ENCODE results near the gene NR3C2. TPM values are rescaled to one million over a fixed set of nuclear protein-coding genes. Genes with fewer than 3 reads are reported as not detected.

Gene NR3C2
- total RNA-seq, 1 experiment from 2014 or later, result 1.6 TPM

DNA sequence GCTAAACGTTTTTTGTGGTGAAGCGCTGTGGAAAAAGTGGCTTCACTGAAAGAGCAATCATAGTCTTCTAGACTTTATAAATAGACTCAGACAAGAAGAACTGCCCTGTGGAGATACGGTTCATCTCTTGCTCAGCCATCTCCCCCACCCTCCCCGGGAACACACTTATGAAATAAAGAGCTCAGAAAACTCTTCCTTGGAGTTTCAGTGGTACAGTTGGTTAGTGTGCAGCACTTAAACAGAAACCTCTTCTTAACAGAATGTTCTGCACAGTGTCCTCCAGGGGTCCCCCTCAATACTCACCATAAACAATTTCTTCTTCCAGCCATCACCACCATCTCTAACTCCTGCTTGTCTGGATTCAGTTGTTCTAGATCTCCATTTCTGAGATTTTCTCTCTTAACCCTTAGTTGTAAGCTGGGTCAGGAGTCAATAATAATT is 397.3 kb downstream of the NR3C2 start:
- POLR2A ChIA-PET (ENCODE audit: low non-redundant PET), result no interaction called here

DNA sequence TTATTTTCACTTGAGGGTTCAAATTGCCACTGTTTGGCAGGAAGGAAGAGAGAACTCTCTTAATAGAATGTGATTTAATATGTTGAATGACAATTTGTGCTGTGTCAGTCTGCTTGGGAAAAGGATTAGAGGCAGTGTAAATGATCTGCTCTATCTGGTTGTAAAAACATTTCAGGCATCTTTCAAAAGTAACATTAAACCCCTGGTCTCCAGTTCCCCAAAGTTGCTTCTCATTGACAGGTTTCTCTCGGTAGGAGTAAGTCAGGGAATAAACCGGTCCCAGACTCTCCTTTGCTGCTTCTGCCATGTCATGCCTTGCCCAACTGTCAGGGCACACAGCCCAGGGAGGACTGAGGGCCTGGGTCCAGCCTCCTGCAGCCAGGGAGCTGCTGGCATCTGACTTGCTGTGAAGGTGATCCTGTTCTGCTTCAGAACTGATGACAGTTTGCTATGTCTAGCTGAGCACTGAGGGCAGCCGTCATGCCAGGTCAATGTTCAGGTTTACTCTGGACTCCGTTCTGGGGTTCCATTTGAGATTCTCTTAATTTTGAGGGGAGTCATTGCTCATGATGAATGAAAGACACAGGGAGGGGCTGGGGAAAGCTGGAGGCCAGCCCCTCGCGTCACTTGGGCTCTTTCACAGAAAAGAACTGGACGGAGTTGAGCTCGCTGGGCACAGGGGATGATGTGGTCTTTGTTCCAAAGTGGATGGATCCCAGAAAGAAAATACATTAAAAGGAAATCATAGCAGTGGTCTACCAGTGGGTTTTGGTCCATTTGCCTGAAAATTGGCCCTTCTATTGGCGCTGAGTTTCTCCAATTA is 397.9 kb downstream of the NR3C2 start:
- no peak for TF ChIP-seq EZH2 (IDR thresholded peaks at IDR 0.05; ENCODE audit: borderline replicate concordance, low read depth, low read length, poor library complexity, severe bottlenecking)
- TF ChIP-seq, protein P1, sequence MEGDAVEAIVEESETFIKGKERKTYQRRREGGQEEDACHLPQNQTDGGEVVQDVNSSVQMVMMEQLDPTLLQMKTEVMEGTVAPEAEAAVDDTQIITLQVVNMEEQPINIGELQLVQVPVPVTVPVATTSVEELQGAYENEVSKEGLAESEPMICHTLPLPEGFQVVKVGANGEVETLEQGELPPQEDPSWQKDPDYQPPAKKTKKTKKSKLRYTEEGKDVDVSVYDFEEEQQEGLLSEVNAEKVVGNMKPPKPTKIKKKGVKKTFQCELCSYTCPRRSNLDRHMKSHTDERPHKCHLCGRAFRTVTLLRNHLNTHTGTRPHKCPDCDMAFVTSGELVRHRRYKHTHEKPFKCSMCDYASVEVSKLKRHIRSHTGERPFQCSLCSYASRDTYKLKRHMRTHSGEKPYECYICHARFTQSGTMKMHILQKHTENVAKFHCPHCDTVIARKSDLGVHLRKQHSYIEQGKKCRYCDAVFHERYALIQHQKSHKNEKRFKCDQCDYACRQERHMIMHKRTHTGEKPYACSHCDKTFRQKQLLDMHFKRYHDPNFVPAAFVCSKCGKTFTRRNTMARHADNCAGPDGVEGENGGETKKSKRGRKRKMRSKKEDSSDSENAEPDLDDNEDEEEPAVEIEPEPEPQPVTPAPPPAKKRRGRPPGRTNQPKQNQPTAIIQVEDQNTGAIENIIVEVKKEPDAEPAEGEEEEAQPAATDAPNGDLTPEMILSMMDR (conservative IDR thresholded peaks at IDR 0.05; ENCODE audit: low read depth, low read length), result no peak
- no peaks in the 10 kb centered on the region for H3K27me3 ChIP-seq (replicated peaks; ENCODE audit: insufficient read depth, low read depth, low read length, poor library complexity)
- BruUV-seq (replicated peaks), result no TSS peak
- no peaks in the 10 kb centered on the region for H3K9me3 ChIP-seq (ENCODE audit: low read depth, low read length, poor library complexity, severe bottlenecking)
- no peak for DNase-seq (ENCODE audit: low spot score)
- H3K36me3 ChIP-seq (ENCODE audit: insufficient read depth, low read length, poor library complexity, severe bottlenecking), result no peaks in the 10 kb centered on the region
- CTCF ChIA-PET, result no interaction called here
- H3K27ac ChIP-seq (ENCODE audit: low read depth, low read length, poor library complexity, severe bottlenecking), result no peak overlapping the region
- H3K4me1 ChIP-seq (ENCODE audit: insufficient read depth, low read length, poor library complexity, severe bottlenecking), result peaks cover 22% of the 10 kb centered on the region
- no peak overlapping the region for H3K4me3 ChIP-seq (ENCODE audit: low read depth, low read length, poor library complexity, severe bottlenecking)
- intact Hi-C loops (cut with micrococcal nuclease; ENCODE audit: unreplicated experiment), result no loop called here
- POLR2A ChIA-PET (ENCODE audit: low non-redundant PET), result no interaction called here

More for the DNA sequence above, 397.3 kb downstream of the NR3C2 start:
- BruUV-seq (replicated peaks), result no TSS peak
- Histone ChIP-seq H3K4me1 (ENCODE audit: insufficient read depth, low read length, poor library complexity, severe bottlenecking) (peaks cover 23% of the 10 kb centered on the region), H3K36me3 (ENCODE audit: insufficient read depth, low read length, poor library complexity, severe bottlenecking) (no peaks in the 10 kb centered on the region), H3K27ac (ENCODE audit: low read depth, low read length, poor library complexity, severe bottlenecking) (no peak overlapping the region), H3K9me3 (ENCODE audit: low read depth, low read length, poor library complexity, severe bottlenecking) (no peaks in the 10 kb centered on the region), H3K4me3 (ENCODE audit: low read depth, low read length, poor library complexity, severe bottlenecking) (no peak overlapping the region), H3K27me3 (replicated peaks; ENCODE audit: insufficient read depth, low read depth, low read length, poor library complexity) (no peaks in the 10 kb centered on the region)
- peak; percentile 52 for DNase-seq (ENCODE audit: low spot score)
- no peak for TF ChIP-seq EZH2 (IDR thresholded peaks at IDR 0.05; ENCODE audit: borderline replicate concordance, low read depth, low read length, poor library complexity, severe bottlenecking)
- TF ChIP-seq, protein P1 (conservative IDR thresholded peaks at IDR 0.05; ENCODE audit: low read depth, low read length), result peak; percentile 59
- intact Hi-C loops (cut with micrococcal nuclease; ENCODE audit: unreplicated experiment), result no loop called here
- CTCF ChIA-PET, result interaction anchor here (0.7 kb wide), 1 partner anchor 1599 kb away, joined by 7 read pairs; no protein-coding TSS in a partner anchor

DNA sequence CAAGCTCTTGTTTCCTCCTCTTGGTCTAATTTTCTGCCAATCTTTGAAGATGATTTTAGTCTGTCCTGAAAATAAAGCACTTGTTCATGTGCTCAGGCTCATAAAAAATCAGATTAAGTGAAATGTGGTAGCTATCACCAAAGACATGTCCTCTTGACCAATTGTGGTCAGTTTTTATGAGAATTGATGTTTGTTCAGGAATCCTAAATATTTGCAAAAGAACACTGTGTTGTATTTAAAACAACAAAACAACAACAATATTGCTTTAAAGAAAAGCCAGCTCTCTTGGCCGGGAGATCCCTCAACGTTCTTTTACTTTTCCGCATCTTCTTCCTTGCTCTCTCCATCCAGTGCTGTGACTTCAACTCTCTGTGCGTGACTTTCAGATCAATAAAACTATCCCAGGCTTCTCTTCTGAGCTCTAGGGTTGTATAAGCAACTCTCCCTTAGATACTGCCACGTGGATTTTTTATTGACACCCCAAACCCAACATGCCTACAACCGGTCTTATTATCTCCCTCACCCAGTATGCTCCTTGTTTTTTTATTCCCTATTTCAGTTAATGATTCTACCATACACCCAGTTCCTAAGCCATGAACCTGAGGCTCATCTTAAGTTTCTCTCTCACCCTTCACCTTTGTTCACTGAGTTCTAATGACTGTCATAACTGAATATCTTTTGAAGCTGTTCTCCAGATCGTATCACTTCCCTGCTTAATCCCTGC is 400.4 kb downstream of the NR3C2 start:
- CTCF ChIA-PET, result no interaction called here
- H3K27me3 ChIP-seq (replicated peaks; ENCODE audit: insufficient read depth, low read depth, low read length, poor library complexity), result no peaks in the 10 kb centered on the region

More for the DNA sequence above, 400.4 kb downstream of the NR3C2 start:
- BruUV-seq (replicated peaks), result no TSS peak
- Histone ChIP-seq H3K9me3 (ENCODE audit: low read depth, low read length, poor library complexity, severe bottlenecking) (no peaks in the 10 kb centered on the region), H3K27ac (ENCODE audit: low read depth, low read length, poor library complexity, severe bottlenecking) (no peak overlapping the region), H3K4me1 (ENCODE audit: insufficient read depth, low read length, poor library complexity, severe bottlenecking) (peaks cover 13% of the 10 kb centered on the region), H3K36me3 (ENCODE audit: insufficient read depth, low read length, poor library complexity, severe bottlenecking) (no peaks in the 10 kb centered on the region), H3K4me3 (ENCODE audit: low read depth, low read length, poor library complexity, severe bottlenecking) (no peak overlapping the region)
- TF ChIP-seq EZH2 (IDR thresholded peaks at IDR 0.05; ENCODE audit: borderline replicate concordance, low read depth, low read length, poor library complexity, severe bottlenecking), result no peak
- TF ChIP-seq, protein P1 (conservative IDR thresholded peaks at IDR 0.05; ENCODE audit: low read depth, low read length), result no peak
- DNase-seq (ENCODE audit: low spot score), result no peak
- POLR2A ChIA-PET (ENCODE audit: low non-redundant PET), result no interaction called here
- intact Hi-C loops (cut with micrococcal nuclease; ENCODE audit: unreplicated experiment), result no loop called here

All from A673 (cell line).